GM12872 (cell line): ENCODE results near the gene SULF2.
A peak's percentile ranks its signal among the peaks of the same experiment; 100 is the strongest.

ENCODE experiments used
- TF ChIP-seq, protein P1 (sequence below): IDR thresholded peaks from 3 replicates; pipeline ENCODE4 v1.5.1; 2011; ENCODE audit warnings: low read depth, mild to moderate bottlenecking, low read length, moderate library complexity; ENCODE audit not compliant: insufficient read depth

SULF2 gene

DNA sequence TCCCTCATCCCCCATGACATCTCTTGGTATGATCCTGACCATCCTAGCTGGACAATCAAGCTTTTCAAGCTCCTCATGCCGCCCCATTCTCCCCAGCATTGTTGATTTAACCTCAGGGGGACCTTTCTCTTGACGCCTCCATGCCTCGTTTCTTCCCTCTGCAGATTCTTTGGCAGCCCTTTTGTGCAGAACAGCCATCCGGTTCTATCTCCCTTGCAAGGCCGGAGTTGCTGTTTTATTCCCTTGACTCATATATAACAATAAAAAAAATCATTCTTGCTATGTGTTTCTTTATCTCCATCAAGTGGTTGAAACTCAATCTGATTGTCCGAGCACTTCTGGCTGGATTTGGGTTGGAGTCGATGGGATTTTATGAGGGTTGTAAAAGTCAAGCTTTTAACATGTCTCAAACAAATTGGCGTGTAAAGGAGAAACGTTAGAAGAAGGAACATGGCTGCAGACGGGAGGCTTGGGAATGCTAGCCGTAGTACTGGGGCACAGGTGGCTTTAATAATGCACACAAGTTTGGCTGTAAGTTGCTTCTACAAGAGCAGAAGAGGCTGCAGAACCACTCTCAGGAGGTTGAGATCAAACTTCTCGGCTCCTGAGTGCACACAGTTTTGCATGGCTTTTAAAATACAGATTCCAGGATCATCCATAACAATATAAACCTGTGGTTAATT lies 3.9 kb upstream of the SULF2 start:
- TF ChIP-seq, protein P1, sequence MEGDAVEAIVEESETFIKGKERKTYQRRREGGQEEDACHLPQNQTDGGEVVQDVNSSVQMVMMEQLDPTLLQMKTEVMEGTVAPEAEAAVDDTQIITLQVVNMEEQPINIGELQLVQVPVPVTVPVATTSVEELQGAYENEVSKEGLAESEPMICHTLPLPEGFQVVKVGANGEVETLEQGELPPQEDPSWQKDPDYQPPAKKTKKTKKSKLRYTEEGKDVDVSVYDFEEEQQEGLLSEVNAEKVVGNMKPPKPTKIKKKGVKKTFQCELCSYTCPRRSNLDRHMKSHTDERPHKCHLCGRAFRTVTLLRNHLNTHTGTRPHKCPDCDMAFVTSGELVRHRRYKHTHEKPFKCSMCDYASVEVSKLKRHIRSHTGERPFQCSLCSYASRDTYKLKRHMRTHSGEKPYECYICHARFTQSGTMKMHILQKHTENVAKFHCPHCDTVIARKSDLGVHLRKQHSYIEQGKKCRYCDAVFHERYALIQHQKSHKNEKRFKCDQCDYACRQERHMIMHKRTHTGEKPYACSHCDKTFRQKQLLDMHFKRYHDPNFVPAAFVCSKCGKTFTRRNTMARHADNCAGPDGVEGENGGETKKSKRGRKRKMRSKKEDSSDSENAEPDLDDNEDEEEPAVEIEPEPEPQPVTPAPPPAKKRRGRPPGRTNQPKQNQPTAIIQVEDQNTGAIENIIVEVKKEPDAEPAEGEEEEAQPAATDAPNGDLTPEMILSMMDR: no peak

DNA sequence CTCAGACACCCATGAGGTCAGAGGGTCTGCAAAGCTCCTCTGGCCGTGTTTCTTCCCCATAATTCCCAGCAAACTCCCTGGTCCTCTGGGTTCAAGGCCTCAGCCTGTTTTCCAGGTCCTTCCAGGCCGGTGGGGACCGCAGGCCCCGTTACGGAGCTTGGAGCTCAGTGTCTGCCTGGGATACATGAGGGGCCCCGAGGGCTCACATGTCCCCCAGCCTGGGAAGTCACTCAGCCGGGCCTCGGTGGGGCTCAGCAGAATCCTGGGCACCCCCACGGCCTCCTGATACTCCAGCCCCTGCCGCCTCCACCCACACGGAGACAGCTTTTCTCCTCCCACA lies 3.4 kb upstream of the SULF2 start:
- TF ChIP-seq, protein P1: no peak

DNA sequence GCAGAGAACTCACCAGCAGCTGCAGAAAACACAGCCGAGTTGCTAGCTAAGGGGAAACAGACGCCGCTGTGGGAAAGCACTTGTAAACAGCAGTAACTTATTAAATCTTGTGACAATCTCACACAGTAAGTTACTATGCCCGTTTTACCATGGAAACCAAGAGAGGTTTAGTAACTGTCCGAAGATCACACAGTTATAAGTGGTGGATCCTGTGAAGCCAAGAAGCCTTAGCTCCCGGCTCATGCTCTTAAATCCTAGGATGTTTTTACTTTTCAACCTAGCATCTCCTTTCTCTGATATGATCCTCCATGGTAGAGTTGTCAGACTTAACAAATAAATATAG lies 1.5 kb upstream of the SULF2 start:
- TF ChIP-seq, protein P1: no peak

DNA sequence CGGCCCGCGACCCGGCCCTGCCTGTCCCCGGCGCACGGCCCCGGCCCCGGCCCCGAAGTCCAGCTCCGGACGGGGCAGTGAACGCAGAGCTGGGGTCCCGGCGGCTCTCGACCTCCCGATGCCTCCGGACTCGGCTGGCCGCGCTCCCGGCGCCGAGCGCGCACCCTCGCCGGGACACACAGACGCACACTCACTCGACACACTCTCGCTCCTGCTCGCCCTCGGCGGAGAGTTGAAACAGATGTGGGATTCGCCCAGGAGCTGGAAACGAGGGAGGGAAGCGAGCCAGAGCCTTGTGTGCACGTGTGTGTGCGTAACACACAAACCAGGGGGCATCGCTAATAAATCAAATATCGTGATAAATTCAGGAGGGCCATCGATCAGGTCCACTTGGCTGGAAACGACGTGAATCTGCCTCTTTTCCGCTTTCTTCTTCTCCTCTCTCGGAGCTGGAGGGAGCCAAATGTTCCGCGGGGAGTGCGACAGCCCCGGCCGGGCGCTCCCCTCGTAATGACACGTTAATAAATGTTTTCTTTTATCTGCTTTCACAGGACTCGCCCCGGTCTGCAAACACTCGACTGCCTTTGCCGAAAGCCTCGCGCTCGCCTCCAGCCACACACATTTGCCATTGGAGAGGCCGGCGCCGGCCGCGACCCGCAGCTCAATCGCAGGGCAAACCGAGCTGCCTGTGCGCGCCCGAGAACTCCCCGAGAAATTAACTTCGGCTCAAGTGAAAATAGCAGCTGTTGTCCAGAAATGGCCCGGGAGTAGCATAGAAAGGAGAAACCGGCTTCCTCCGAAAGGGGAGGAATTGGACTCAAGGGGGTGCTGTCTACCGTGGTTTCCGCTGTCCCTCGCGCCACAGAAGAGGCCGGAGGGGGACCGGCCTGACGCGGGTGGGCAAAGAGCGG lies 828 bp upstream of the SULF2 start:
- TF ChIP-seq, protein P1: peak; percentile 47

DNA sequence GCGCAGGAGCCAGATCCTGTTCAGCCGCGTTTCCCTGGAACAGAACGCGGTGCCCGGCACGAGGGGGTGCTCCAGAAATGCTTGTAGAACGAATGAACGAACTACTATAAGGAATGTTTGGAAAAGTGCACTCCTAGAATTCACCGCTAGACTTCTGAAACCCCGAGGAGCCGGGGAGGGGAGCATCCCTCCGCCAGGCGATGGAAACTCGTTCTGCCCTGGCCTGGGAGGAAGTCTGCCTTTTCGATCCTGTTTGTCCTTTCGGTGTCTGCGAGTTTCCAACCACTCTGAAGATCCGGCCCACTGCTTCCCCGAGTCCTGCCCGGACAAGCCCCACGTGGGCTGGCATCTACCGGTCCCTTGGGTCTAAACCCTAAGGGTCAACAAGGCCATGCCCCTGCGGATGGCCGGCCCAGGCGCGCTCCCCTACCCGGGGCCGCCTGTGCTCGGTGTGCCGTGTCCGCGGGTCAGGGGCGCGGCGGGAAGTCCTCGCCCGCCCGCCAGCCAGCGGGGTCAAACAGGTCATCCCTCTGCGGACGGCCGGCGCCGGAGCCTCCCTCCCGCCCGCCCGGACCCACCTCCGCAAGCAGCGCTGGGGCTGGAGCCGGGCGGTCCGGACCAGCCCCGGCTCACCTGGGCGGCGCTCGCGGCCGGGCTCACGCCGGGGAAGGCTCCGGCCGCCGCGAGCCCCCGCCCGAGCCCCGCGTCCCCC lies 526 bp downstream of the SULF2 start:
- TF ChIP-seq, protein P1: no peak

DNA sequence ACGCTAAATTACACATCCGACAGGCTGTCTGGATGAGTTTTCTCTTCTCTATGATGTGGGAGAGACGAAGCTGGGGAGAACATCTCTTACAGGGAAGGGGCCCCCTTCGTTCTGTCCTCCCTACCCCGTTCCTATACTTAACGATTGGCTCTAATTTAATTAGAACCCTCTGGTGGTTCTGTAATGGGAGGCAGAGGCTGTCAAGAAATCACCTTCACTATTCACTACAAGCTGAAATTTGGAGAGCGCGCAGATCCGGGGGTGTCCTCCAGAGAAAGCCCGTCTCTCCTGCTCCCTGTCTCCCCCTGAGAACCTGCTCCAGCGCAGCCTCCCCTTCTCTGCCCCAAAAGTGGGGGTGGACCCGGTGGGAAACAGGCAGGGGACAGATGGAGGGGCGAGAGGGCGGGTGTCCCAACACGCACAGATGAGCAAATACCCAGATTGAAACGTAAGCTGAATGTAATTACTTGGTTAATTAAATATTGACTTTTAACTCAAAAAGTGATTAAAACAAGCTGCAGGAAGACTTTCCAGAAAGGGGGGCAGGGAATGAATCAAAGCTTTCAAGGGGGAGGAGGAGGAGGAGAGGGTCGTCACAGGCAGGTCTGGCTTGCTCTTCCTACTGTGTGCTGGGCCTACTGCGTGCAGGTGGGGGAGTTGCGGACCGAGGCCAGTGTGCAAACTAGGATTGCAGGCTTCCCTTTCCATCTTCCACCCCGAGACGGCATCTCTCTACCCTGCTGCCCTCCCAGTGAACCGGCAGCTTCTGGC lies 1.3 kb downstream of the SULF2 start:
- TF ChIP-seq, protein P1: no peak
